Ascending aorta (tissue), 2 donors: ENCODE results near the gene MKLN1. TPM values are rescaled to one million over a fixed set of nuclear protein-coding genes. Genes with fewer than 3 reads are reported as not detected.

Experiments
- DNase-seq, 2 donors: peaks; one replicate each; pipeline ENCODE4 v3.0.0-alpha.2; 2019; ENCODE audit warnings: low spot score in 2 of 2
- H3K27ac ChIP-seq, 2 donors: fragments of 200-600 bp; sonication (generic); one replicate each; pipeline ENCODE4 v1.5.1; 2016 to 2017; ENCODE audit warnings: mild to moderate bottlenecking in 1 of 2
- H3K27me3 ChIP-seq: fragments of 200-600 bp; sonication (generic); one replicate; pipeline ENCODE4 v1.5.1; 2017
- H3K36me3 ChIP-seq, 2 donors: fragments of 200-600 bp; sonication (generic); one replicate each; pipeline ENCODE4 v1.5.1; 2016
- H3K4me1 ChIP-seq, 2 donors: fragments of 200-600 bp; sonication (generic); one replicate each; pipeline ENCODE4 v1.5.1; 2016 to 2017; ENCODE audit warnings: mild to moderate bottlenecking in 1 of 2
- H3K4me3 ChIP-seq, 2 donors: fragments of 200-600 bp; sonication (generic); one replicate each; pipeline ENCODE4 v1.5.1; 2016 to 2017; ENCODE audit warnings: mild to moderate bottlenecking in 1 of 2
- H3K9me3 ChIP-seq, 2 donors: fragments of 200-600 bp; sonication (generic); one replicate each; pipeline ENCODE4 v1.5.1; 2016
- CTCF ChIP-seq, 3 experiments: fragments of 200-600 bp in 2 of 3; fragments of 450-650 bp in 1 of 3; sonication (generic) in 2 of 3; IDR thresholded peaks; one replicate each; pipeline ENCODE4 v1.5.1; 2016 to 2019; ENCODE audit warnings: antibody characterized with exemption in 3 of 3, mild to moderate bottlenecking in 1 of 3, moderate library complexity in 1 of 3
- intact Hi-C: fragments of 100-400 bp; cut with DNase I; formaldehyde crosslinking; loops from one replicate; pipeline ENCODE4 v1.15.1; 2023
- total RNA-seq: library from RNA; depleted of rRNA; stranded (reverse); fragments of >200 nt; gene quantifications from one replicate; pipeline ENCODE4 v1.1.0, GENCODE V29; 2016

MKLN1 gene
- total RNA-seq, 1 donor from 2014 or later = 18.0 TPM

GRCh38 chr7:131522325-131522930, 194.8 kb downstream of the MKLN1 start:
- H3K27ac ChIP-seq = no peak overlapping the region
- intact Hi-C loops = no loop called here
- H3K36me3 ChIP-seq = no peaks in the 10 kb centered on the region
- no peaks in the 10 kb centered on the region for H3K9me3 ChIP-seq
- no peak overlapping the region for H3K4me3 ChIP-seq
- no peak for TF ChIP-seq CTCF (IDR thresholded peaks at IDR 0.05)
- DNase-seq = peak in 1 of 2 donors; percentile 33
- H3K27me3 ChIP-seq = no peaks in the 10 kb centered on the region
- no peaks in the 10 kb centered on the region for H3K4me1 ChIP-seq

DNA sequence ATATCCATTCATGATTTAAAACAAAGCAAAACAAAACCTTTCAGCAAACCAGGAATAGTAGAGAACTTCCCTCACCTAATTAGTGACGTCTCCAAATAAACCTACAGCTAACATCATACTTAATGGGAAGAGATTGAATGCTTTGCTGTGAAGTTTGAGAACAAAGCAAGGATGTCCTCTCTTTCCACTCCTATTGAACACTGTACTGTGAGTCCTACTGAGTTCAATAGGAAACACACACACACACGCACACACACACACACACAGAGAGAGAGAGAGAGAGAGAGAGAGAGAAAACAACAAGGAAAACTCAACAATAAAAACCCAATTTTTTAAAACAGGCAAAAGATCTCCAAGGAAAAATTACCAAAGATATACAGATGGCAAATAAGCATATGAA, 196.4 kb downstream of the MKLN1 start:
- DNase-seq = no peak
- Histone ChIP-seq H3K36me3 (no peaks in the 10 kb centered on the region), H3K4me1 (no peaks in the 10 kb centered on the region), H3K9me3 (no peaks in the 10 kb centered on the region), H3K27ac (no peak overlapping the region), H3K4me3 (no peak overlapping the region), H3K27me3 (no peaks in the 10 kb centered on the region)
- intact Hi-C loops = no loop called here
- TF ChIP-seq CTCF (IDR thresholded peaks at IDR 0.05) = no peak

DNA sequence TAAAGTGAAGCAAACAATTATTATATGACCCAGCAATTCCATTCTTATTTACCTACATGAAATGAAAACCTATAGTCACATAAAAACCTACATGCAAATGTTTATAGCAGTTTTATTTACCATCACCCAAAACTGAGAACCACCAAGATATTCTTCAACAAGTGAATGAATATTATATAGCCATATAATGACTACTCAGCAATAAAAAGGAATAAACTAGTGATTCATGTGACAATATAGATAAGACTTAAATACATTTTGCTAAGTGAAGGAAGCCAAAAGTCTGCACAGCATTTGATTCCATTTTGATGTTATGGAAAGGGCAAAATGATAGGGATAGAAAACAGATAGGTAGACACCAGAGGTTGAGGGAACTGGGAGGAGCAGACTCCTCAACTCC, 197.0 kb downstream of the MKLN1 start:
- H3K4me3 ChIP-seq = no peak overlapping the region
- no peak overlapping the region for H3K27ac ChIP-seq
- no peaks in the 10 kb centered on the region for H3K9me3 ChIP-seq
- no peak for TF ChIP-seq CTCF (IDR thresholded peaks at IDR 0.05)
- H3K36me3 ChIP-seq = no peaks in the 10 kb centered on the region
- intact Hi-C loops = no loop called here
- no peaks in the 10 kb centered on the region for H3K27me3 ChIP-seq
- DNase-seq = no peak
- no peaks in the 10 kb centered on the region for H3K4me1 ChIP-seq

DNA sequence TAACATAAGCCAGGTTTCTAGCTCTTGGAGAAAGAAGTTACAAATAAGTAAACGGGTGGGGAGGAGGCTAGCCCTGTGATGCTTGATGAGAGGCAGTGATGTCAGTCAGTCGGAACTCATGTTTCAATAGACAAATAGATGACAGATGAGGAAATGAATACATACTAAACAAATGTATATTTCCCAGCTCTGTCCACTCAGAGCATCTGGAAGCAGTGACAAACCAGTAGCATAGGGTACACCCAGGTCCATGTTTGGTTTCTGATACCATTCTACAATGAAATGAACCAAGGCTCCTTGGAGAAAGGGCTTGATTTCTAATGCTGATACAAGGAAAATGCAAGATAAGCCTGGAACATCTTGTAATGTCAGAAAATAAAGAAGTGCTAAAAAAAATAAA, 198.1 kb downstream of the MKLN1 start:
- intact Hi-C loops = no loop called here

GRCh38 chr7:131527456-131527855, 199.8 kb downstream of the MKLN1 start:
- no peaks in the 10 kb centered on the region for H3K36me3 ChIP-seq
- no peaks in the 10 kb centered on the region for H3K4me1 ChIP-seq
- no peak for TF ChIP-seq CTCF (IDR thresholded peaks at IDR 0.05)
- H3K27me3 ChIP-seq = no peaks in the 10 kb centered on the region
- intact Hi-C loops = no loop called here
- no peaks in the 10 kb centered on the region for H3K9me3 ChIP-seq
- no peak overlapping the region for H3K4me3 ChIP-seq
- H3K27ac ChIP-seq = no peak overlapping the region
- no peak for DNase-seq

More for the DNA sequence above, 198.1 kb downstream of the MKLN1 start:
- H3K4me3 ChIP-seq = no peak overlapping the region
- H3K27me3 ChIP-seq = no peaks in the 10 kb centered on the region
- no peak overlapping the region for H3K27ac ChIP-seq
- DNase-seq = no peak
- no peaks in the 10 kb centered on the region for H3K4me1 ChIP-seq
- H3K9me3 ChIP-seq = no peaks in the 10 kb centered on the region
- no peaks in the 10 kb centered on the region for H3K36me3 ChIP-seq
- no peak for TF ChIP-seq CTCF (IDR thresholded peaks at IDR 0.05)

GRCh38 chr7:131529179-131529578, 201.5 kb downstream of the MKLN1 start:
- Histone ChIP-seq H3K27me3 (no peaks in the 10 kb centered on the region), H3K4me3 (no peak overlapping the region), H3K9me3 (no peaks in the 10 kb centered on the region), H3K4me1 (no peaks in the 10 kb centered on the region), H3K27ac (no peak overlapping the region), H3K36me3 (no peaks in the 10 kb centered on the region)
- no peak for TF ChIP-seq CTCF (IDR thresholded peaks at IDR 0.05)
- intact Hi-C loops = no loop called here
- no peak for DNase-seq
